Coronary artery (tissue), 2 donors: ENCODE results near the gene B3GNT3.
"Not testable (repeated sequence)": the region's sequence is repeated elsewhere in the genome, so short reads cannot be mapped to it uniquely, and the experiment has no call there.

Experiments
- DNase-seq: peaks from one replicate; pipeline ENCODE4 v3.0.0-alpha.2; 2017; ENCODE audit warnings: low spot score
- H3K27ac ChIP-seq, 2 donors: fragments of 200-600 bp; sonication (generic); one replicate each; pipeline ENCODE4 v1.5.1; 2016 to 2019
- H3K4me3 ChIP-seq: fragments of 200-600 bp; sonication (generic); 2 replicates; pipeline ENCODE4 v1.5.1; 2016; ENCODE audit warnings: mild to moderate bottlenecking, moderate library complexity
- CTCF ChIP-seq: fragments of 200-600 bp; sonication (generic); IDR thresholded peaks from one replicate; pipeline ENCODE4 v1.5.1; 2019; ENCODE audit warnings: antibody characterized with exemption

B3GNT3 gene

GRCh38 chr19:17770613-17771012 is 24.3 kb upstream of the B3GNT3 start:
- H3K27ac ChIP-seq: no peak overlapping the region
- TF ChIP-seq CTCF: no peak
- no peak for DNase-seq
- no peak overlapping the region for H3K4me3 ChIP-seq

GRCh38 chr19:17772172-17772571 is 22.8 kb upstream of the B3GNT3 start:
- no peak overlapping the region for H3K27ac ChIP-seq
- DNase-seq: no peak
- TF ChIP-seq CTCF: no peak
- no peak overlapping the region for H3K4me3 ChIP-seq

GRCh38 chr19:17775245-17775927 is 19.6 kb upstream of the B3GNT3 start:
- H3K27ac ChIP-seq: no peak overlapping the region
- DNase-seq: no peak
- TF ChIP-seq CTCF: no peak

GRCh38 chr19:17775991-17776803 is 18.7 kb upstream of the B3GNT3 start:
- H3K27ac ChIP-seq: no peak overlapping the region
- H3K4me3 ChIP-seq: no peak overlapping the region
- DNase-seq: no peak
- TF ChIP-seq CTCF: no peak

More at GRCh38 chr19:17775245-17775927, 19.6 kb upstream of the B3GNT3 start:
- no peak overlapping the region for H3K4me3 ChIP-seq

GRCh38 chr19:17777840-17778239 is 17.1 kb upstream of the B3GNT3 start:
- not testable (repeated sequence) for DNase-seq, H3K27ac ChIP-seq, H3K4me3 ChIP-seq

GRCh38 chr19:17778251-17778967 is 16.5 kb upstream of the B3GNT3 start:
- Histone ChIP-seq H3K27ac (no peak overlapping the region), H3K4me3 (peak overlapping the region; percentile 53)
- no peak for TF ChIP-seq CTCF
- DNase-seq: no peak
